K562 (cell line): ENCODE data around the gene ZFAND3. TPM values are rescaled to one million over a fixed set of nuclear protein-coding genes. Genes with fewer than 3 reads are reported as not detected.

Experiments used
- DMBX1 ChIP-seq: fragments of 250-450 bp; sonication (Bioruptor Pico); IDR thresholded peaks from 2 replicates; pipeline ENCODE4 v1.8.0; 2022; ENCODE audit warnings: inconsistent platforms, mild to moderate bottlenecking, moderate library complexity, borderline replicate concordance
- DPF2 ChIP-seq: fragments of 450-650 bp; IDR thresholded peaks from 2 replicates; pipeline ENCODE4 v1.6.1; 2016
- GTF2F1 ChIP-seq: IDR thresholded peaks from 2 replicates; pipeline ENCODE4 v1.6.1; 2011; ENCODE audit warnings: low read depth, low read length, improper control_type of control experiment
- GTF3C2 ChIP-seq: IDR thresholded peaks from 3 replicates; pipeline ENCODE4 v1.6.1; 2011; ENCODE audit warnings: borderline replicate concordance, mild to moderate bottlenecking, moderate library complexity; ENCODE audit not compliant: insufficient read length; ENCODE audit errors: extremely low read depth
- HDAC6 ChIP-seq: IDR thresholded peaks from 2 replicates; pipeline ENCODE4 v1.6.1; 2012; ENCODE audit warnings: low read depth, mild to moderate bottlenecking, control low read depth, inconsistent platforms, low read length, moderate library complexity
- HDGF ChIP-seq: fragments of 450-650 bp; IDR thresholded peaks from 2 replicates; pipeline ENCODE4 v1.6.1; 2016
- HOXB6 ChIP-seq: fragments of 250-450 bp; sonication (Bioruptor Pico); IDR thresholded peaks from 2 replicates; pipeline ENCODE4 v1.5.1; 2022; ENCODE audit warnings: mild to moderate bottlenecking, borderline replicate concordance
- MAFF ChIP-seq: IDR thresholded peaks from 2 replicates; pipeline ENCODE4 v1.6.1; 2012; ENCODE audit warnings: low read length, improper control_type of control experiment
- MXI1 ChIP-seq: IDR thresholded peaks from 2 replicates; pipeline ENCODE4 v1.6.1; 2011; ENCODE audit warnings: low read depth, mild to moderate bottlenecking, improper control_type of control experiment, low read length
- NFE2L1 ChIP-seq: fragments of 450-650 bp; IDR thresholded peaks from 2 replicates; pipeline ENCODE4 v1.6.1; 2016; ENCODE audit warnings: missing genetic modification characterization, low read depth, mild to moderate bottlenecking, missing compliant biosample characterization, moderate library complexity, borderline replicate concordance
- NRF1 ChIP-seq, 2 experiments: fragments of 450-650 bp; IDR thresholded peaks in 1 of 2; conservative IDR thresholded peaks in 1 of 2; 2 replicates each; pipeline ENCODE4 v1.6.1; 2014; ENCODE audit warnings: mild to moderate bottlenecking in 2 of 2
- PTRF ChIP-seq: fragments of 450-650 bp; IDR thresholded peaks from 2 replicates; pipeline ENCODE4 v1.6.1; 2016; ENCODE audit warnings: mild to moderate bottlenecking, missing genetic modification characterization, missing compliant biosample characterization
- SIRT6 ChIP-seq: IDR thresholded peaks from one replicate; pipeline ENCODE4 v1.6.1; 2012; ENCODE audit warnings: low read depth, mild to moderate bottlenecking, control low read depth, inconsistent platforms, low read length, moderate library complexity
- SRSF3 ChIP-seq: fragments of 200-400 bp; formaldehyde crosslinking; IDR thresholded peaks from 2 replicates; pipeline ENCODE4 v1.6.1; 2016; ENCODE audit warnings: mild to moderate bottlenecking, low read length, moderate library complexity; ENCODE audit not compliant: insufficient read depth
- XRCC5 ChIP-seq: fragments of 200-400 bp; formaldehyde crosslinking; IDR thresholded peaks from 2 replicates; pipeline ENCODE4 v1.6.1; 2017; ENCODE audit warnings: low read depth, mild to moderate bottlenecking, low read length
- ZBTB11 ChIP-seq, 3 experiments: fragments of 200-800 bp in 1 of 3; fragments of 250-450 bp in 1 of 3; fragments of 450-650 bp in 1 of 3; sonication (Bioruptor Pico) in 1 of 3; sonication (Bioruptor generic) in 1 of 3; formaldehyde crosslinking in 1 of 3; IDR thresholded peaks; 2 replicates each; pipeline versions ENCODE4 v1.6.1 to v1.8.0; 2016 to 2022; ENCODE audit warnings: mild to moderate bottlenecking in 2 of 3, missing genetic modification characterization in 2 of 3, missing compliant biosample characterization in 1 of 3, moderate library complexity in 1 of 3
- ZEB2 ChIP-seq: fragments of 450-650 bp; IDR thresholded peaks from 2 replicates; pipeline ENCODE4 v1.6.1; 2016
- ZFP1 ChIP-seq: fragments of 450-650 bp; formaldehyde crosslinking; IDR thresholded peaks from 2 replicates; pipeline ENCODE4 v1.4.0; 2020; ENCODE audit warnings: mild to moderate bottlenecking, mixed read lengths
- ZKSCAN1 ChIP-seq: fragments of 150-350 bp; IDR thresholded peaks from 2 replicates; pipeline ENCODE4 v1.6.1; 2016; ENCODE audit warnings: low read depth, low read length
- ZNF3 ChIP-seq: fragments of 250-450 bp; sonication (Bioruptor Pico); IDR thresholded peaks from 2 replicates; pipeline ENCODE4 v1.5.0; 2021; ENCODE audit warnings: mild to moderate bottlenecking, moderate library complexity
- ZNF354B ChIP-seq: fragments of 250-450 bp; sonication (Bioruptor Pico); IDR thresholded peaks from 2 replicates; pipeline ENCODE4 v1.4.0; 2020
- ZSCAN29 ChIP-seq: fragments of 450-650 bp; IDR thresholded peaks from 2 replicates; pipeline ENCODE4 v1.6.1; 2017
- polyA plus RNA-seq, 8 experiments: library from polyadenylated mRNA; depleted of rRNA in 4 of 8; stranded (reverse) in 5 of 8; unstranded in 3 of 8; fragments of >200 nt; fragmentation: Nextera tagmentation in 2 of 8; fragmentation: Illumina TruSeq in 1 of 8; extraction: Ambion mirVana in 2 of 8; extraction: Trizol in 1 of 8; gene quantifications; 2 replicates each; pipeline versions ENCODE4 v1.2.1 to v1.2.3, GENCODE V29; 2011 to 2014; ENCODE audit warnings: inconsistent platforms in 1 of 8, missing spikeins in 1 of 8
- total RNA-seq, 7 experiments: library from RNA; depleted of rRNA in 6 of 7; stranded (reverse); fragments of >200 nt in 6 of 7; fragmentation: Illumina TruSeq in 2 of 7; extraction: Trizol in 2 of 7; gene quantifications; 2 replicates each; pipeline versions ENCODE4 v1.2.1 to v1.2.3, GENCODE V29; 2011 to 2021; ENCODE audit warnings: low replicate concordance in 1 of 7

ZFAND3 gene
- total and polyA plus RNA-seq, 9 of the 15 experiments (the other 6 are each of a cell fraction or from before 2014, with no cell fraction given), result 0.81 to 26.6 (median 11.8) TPM

- TF ChIP-seq NFE2L1 (no peak), PTRF (tag) (no peak), HOXB6 (CRISPR knock-in tag) (no peak), SRSF3 (no peak), HDAC6 (no peak), NRF1 (conservative IDR thresholded peaks at IDR 0.05 in 1 of 2, IDR thresholded peaks at IDR 0.05 in 1 of 2) (no peak), HDGF (no peak), MAFF (peak; percentile 51; the same call in 1 of the 2 replicates), ZFP1 (CRISPR knock-in tag) (no peak; the same call in 1 of the 2 replicates), SIRT6 (no peak), XRCC5 (peak; percentile 80; the same call in 1 of the 2 replicates), GTF3C2 (no peak), GTF2F1 (no peak), DMBX1 (0 out of 2 replicates have a peak, but pooled peaks have one; percentile 16), ZKSCAN1 (no peak; the same call in 1 of the 2 replicates), ZNF3 (CRISPR knock-in tag) (no peak), ZEB2 (no peak), MXI1 (peak; percentile 44), ZNF354B (0 out of 2 replicates have a peak, but pooled peaks have one; percentile 27), ZSCAN29 (no peak), DPF2 (peak; percentile 7; the same call in 1 of the 2 replicates), ZBTB11 (CRISPR knock-in tag; IDR thresholded peaks at IDR 0.05) (peak in 1 of 3 experiments; percentile 56; a peak in 1 of 6 replicates)
Measured at GRCh38 chr6:37819177-37819801, at the start of gene ZFAND3 (continued).
